SK-N-SH (cell line): Measurements from ENCODE around the gene AKR7A2. TPM values are rescaled to one million over a fixed set of nuclear protein-coding genes. Genes with fewer than 3 reads are reported as not detected.

Experiments
- CTCF ChIA-PET: fragments of 300-600, 350-600 bp; formaldehyde crosslinking; extraction: SDS; loops from one replicate; lab custom pipeline; 2021; lab: Yijun Ruan, JAX
- POLR2A ChIA-PET: fragments of 350-600 bp; sonication (Branson Sonifier 250); formaldehyde crosslinking; extraction: SDS; loops from one replicate; lab custom pipeline; 2020; ENCODE audit warnings: antibody characterized with exemption, inconsistent platforms; lab: Yijun Ruan, JAX
- DNase-seq: peaks from one replicate; pipeline ENCODE4 v3.0.0; 2012
- H2AFZ ChIP-seq: fragments of 200-600 bp; sonication (generic); 2 replicates; pipeline ENCODE4 v1.8.1; 2016; ENCODE audit warnings: antibody characterized with exemption, mild to moderate bottlenecking, low read depth
- H3F3A ChIP-seq: fragments of 200-600 bp; sonication (generic); replicated peaks from 2 replicates; pipeline ENCODE3; 2016; ENCODE audit warnings: antibody characterized with exemption, mild to moderate bottlenecking; ENCODE audit not compliant: insufficient read depth
- H3K27ac ChIP-seq, 2 experiments: fragments of 200-500 bp in 1 of 2; fragments of 200-600 bp in 1 of 2; sonication (Bioruptor generic) in 1 of 2; sonication (generic), shearing (Covaris generic) in 1 of 2; 2 replicates each; pipeline versions ENCODE4 v1.5.1 to v1.6.1; 2014 to 2016; ENCODE audit warnings: low read depth in 2 of 2, inconsistent platforms in 1 of 2, low read length in 1 of 2, mild to moderate bottlenecking in 1 of 2, mixed read lengths in 1 of 2
- H3K27me3 ChIP-seq: fragments of 200-600 bp; sonication (generic), shearing (Covaris generic); 2 replicates; pipeline ENCODE4 v1.6.1; 2016; ENCODE audit warnings: mixed run types; ENCODE audit not compliant: insufficient read depth
- H3K36me3 ChIP-seq, 2 experiments: fragments of 200-500 bp in 1 of 2; fragments of 200-600 bp in 1 of 2; sonication (Bioruptor generic) in 1 of 2; sonication (generic) in 1 of 2; replicated peaks in 1 of 2; 2 replicates each; pipeline versions ENCODE3 to v1.5.1; 2014 to 2016; ENCODE audit warnings: low read length in 1 of 2, mild to moderate bottlenecking in 1 of 2; ENCODE audit not compliant: insufficient read depth in 2 of 2, control insufficient read depth in 1 of 2
- H3K4me1 ChIP-seq, 2 experiments: fragments of 200-500 bp in 1 of 2; fragments of 200-600 bp in 1 of 2; sonication (Bioruptor generic) in 1 of 2; sonication (generic), shearing (Covaris generic) in 1 of 2; 2 replicates each; pipeline versions ENCODE4 v1.5.1 to v1.6.1; 2014 to 2016; ENCODE audit warnings: low read depth in 1 of 2, low read length in 1 of 2, mixed run types in 1 of 2; ENCODE audit not compliant: insufficient read depth in 2 of 2, control insufficient read depth in 1 of 2
- H3K4me2 ChIP-seq: fragments of 200-600 bp; sonication (generic), shearing (Covaris generic); 2 replicates; pipeline ENCODE4 v1.6.1; 2017; ENCODE audit warnings: mixed run types
- H3K4me3 ChIP-seq, 2 experiments: fragments of 200-500 bp in 1 of 2; fragments of 200-600 bp in 1 of 2; sonication (Bioruptor generic) in 1 of 2; sonication (generic), shearing (Covaris generic) in 1 of 2; 2 replicates each; pipeline versions ENCODE4 v1.5.1 to v1.8.1; 2014 to 2016; ENCODE audit warnings: low read depth in 2 of 2, inconsistent platforms in 1 of 2, low read length in 1 of 2, mild to moderate bottlenecking in 1 of 2, mixed read lengths in 1 of 2, moderate library complexity in 1 of 2
- H3K79me2 ChIP-seq: fragments of 200-600 bp; sonication (generic); 2 replicates; pipeline ENCODE4 v1.8.1; 2017; ENCODE audit warnings: mild to moderate bottlenecking; ENCODE audit not compliant: insufficient read depth
- H3K9ac ChIP-seq: fragments of 200-600 bp; sonication (generic); 2 replicates; pipeline ENCODE4 v1.6.1; 2017; ENCODE audit warnings: mixed run types
- H3K9me2 ChIP-seq: fragments of 200-600 bp; sonication (generic); 2 replicates; pipeline ENCODE4 v1.6.1; 2017; ENCODE audit warnings: mixed run types
- H3K9me3 ChIP-seq: fragments of 200-600 bp; sonication (generic); 2 replicates; pipeline ENCODE4 v1.6.1; 2017; ENCODE audit warnings: mixed run types, mild to moderate bottlenecking, moderate library complexity
- H4K20me1 ChIP-seq: fragments of 200-600 bp; sonication (generic); 2 replicates; pipeline ENCODE4 v1.6.1; 2017; ENCODE audit warnings: mild to moderate bottlenecking, mixed run types; ENCODE audit not compliant: insufficient read depth
- MEF2A ChIP-seq: IDR thresholded peaks from 2 replicates; pipeline ENCODE4 v1.4.0; 2012; ENCODE audit warnings: low read depth, borderline replicate concordance
- MXI1 ChIP-seq: IDR thresholded peaks from 2 replicates; pipeline ENCODE4 v1.6.1; 2012; ENCODE audit warnings: mild to moderate bottlenecking, low read depth, low read length, improper control_type of control experiment
- NFIC ChIP-seq: IDR thresholded peaks from 2 replicates; pipeline ENCODE4 v1.4.0; 2012; ENCODE audit warnings: borderline replicate concordance
- NRF1 ChIP-seq: IDR thresholded peaks from 2 replicates; pipeline ENCODE4 v1.6.1; 2012; ENCODE audit warnings: low read depth, mild to moderate bottlenecking, low read length
- RAD21 ChIP-seq: IDR thresholded peaks from 2 replicates; pipeline ENCODE4 v1.6.1; 2012; ENCODE audit warnings: mild to moderate bottlenecking, low read length
- RFX5 ChIP-seq: IDR thresholded peaks from 2 replicates; pipeline ENCODE4 v1.6.1; 2012; ENCODE audit warnings: mild to moderate bottlenecking, improper control_type of control experiment, low read length
- SIN3A ChIP-seq: IDR thresholded peaks from 2 replicates; pipeline ENCODE4 v1.6.1; 2012; ENCODE audit warnings: low read depth, mild to moderate bottlenecking, low read length, moderate library complexity, borderline replicate concordance
- SMC3 ChIP-seq: IDR thresholded peaks from 2 replicates; pipeline ENCODE4 v1.6.1; 2012; ENCODE audit warnings: low read depth, low read length, improper control_type of control experiment
- WGBS: methylation state at CpG from one replicate; pipeline ENCODE4 v1.1.6; 2017; ENCODE audit warnings: low lambda C conversion rate; 5-methylcytosine and 5-hydroxymethylcytosine counted together
- polyA plus RNA-seq, 3 experiments: library from polyadenylated mRNA; depleted of rRNA; stranded (reverse); fragments of >200 nt; gene quantifications; 2 replicates each; pipeline ENCODE4 v1.2.3, GENCODE V29; 2012
- TF ChIP-seq, protein P1 (sequence below): fragments of 150-350 bp; IDR thresholded peaks from 2 replicates; pipeline ENCODE4 v1.6.1; 2017; ENCODE audit warnings: antibody characterized with exemption, low read length, low read depth, borderline replicate concordance
- TF ChIP-seq, protein P2 (sequence below): IDR thresholded peaks from 2 replicates; pipeline ENCODE4 v1.6.1; 2012; ENCODE audit warnings: mild to moderate bottlenecking, low read depth, low read length, moderate library complexity
- TF ChIP-seq, protein P3 (sequence below): fragments of 200-600 bp; sonication (generic); IDR thresholded peaks from 2 replicates; pipeline ENCODE4 v1.6.1; 2017; ENCODE audit warnings: antibody characterized with exemption, mild to moderate bottlenecking, moderate library complexity

The AKR7A2 gene
- polyA plus RNA-seq, 1 of the 3 experiments (the other 2 are of a cell fraction) = 40.7 TPM

DNA sequence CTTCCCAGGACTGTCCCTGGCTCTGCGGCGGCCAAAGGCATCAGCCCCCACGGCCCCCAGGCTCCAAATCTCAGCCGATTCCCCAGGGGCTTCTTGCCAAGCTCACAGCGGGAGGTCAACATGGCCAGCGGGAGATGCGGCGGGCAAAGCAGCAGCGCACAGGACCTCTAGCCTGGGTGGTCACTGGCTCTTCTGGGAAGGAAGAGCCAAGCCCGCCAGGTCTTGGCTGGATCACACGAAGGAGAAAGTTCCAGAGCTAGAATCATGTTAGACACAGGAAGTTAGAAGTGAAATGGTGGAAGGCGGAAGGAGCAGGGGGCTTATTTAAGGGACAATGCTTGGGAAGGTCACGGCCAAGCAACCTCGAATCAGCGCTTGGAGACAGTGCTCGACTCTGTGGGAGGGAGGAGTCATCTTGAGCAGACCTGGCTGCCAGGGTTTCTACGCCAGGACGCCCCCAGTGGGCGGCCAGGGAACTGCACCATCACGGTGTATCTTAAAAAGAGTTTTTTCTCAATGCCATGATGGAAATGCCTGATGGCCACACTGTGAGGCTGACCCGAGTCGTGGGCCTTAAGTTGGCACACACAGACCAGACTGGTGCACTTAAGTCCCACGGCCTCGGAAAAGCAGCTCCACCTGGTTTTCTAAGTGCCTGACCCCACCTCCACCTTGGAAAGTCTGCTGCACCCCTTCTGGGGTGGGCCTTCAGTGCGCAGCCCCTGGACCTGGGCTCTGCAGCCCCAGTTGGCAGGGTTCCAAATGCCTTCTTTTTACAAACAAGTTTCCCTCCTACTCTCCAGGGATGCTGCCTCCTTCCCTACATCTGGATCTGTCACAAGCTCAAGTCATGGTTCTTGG is 29.5 kb upstream of the AKR7A2 start:
- peak; percentile 89 for DNase-seq
- peaks cover 6% of the 10 kb centered on the region; the same call in 1 of the 2 replicates for H3K79me2 ChIP-seq
- peaks cover 0 to 70% of the 10 kb centered on the region in 2 experiments; a peak in 2 of 4 replicates for H3K4me1 ChIP-seq
- H3K4me3 ChIP-seq = no peak overlapping the region; a peak in 1 of 4 replicates
- no peak overlapping the region for H3K4me2 ChIP-seq
- H3F3A ChIP-seq = peaks cover 3% of the 10 kb centered on the region
- H3K9ac ChIP-seq = no peak overlapping the region
- POLR2A ChIA-PET = no interaction called here
- peaks cover 10% of the 10 kb centered on the region; the same call in 1 of the 2 replicates for H4K20me1 ChIP-seq
- no peak overlapping the region for H2AFZ ChIP-seq
- no peaks in the 10 kb centered on the region for H3K27me3 ChIP-seq
- peak overlapping the region in 1 of 2 experiments; percentile 85; a peak in 2 of 4 replicates for H3K27ac ChIP-seq
- no peaks in the 10 kb centered on the region for H3K9me3 ChIP-seq
- H3K36me3 ChIP-seq = peaks cover 6 to 53% of the 10 kb centered on the region in 2 experiments
- no peaks in the 10 kb centered on the region for H3K9me2 ChIP-seq
- TF ChIP-seq SMC3 = peak; percentile 37; the same call in 1 of the 2 replicates
- no peak for TF ChIP-seq RFX5
- TF ChIP-seq SIN3A = no peak
- no peak for TF ChIP-seq MEF2A
- TF ChIP-seq NFIC = peak; percentile 20; the same call in 1 of the 2 replicates
- peak; percentile 57 for TF ChIP-seq RAD21
- TF ChIP-seq NRF1 = no peak
- TF ChIP-seq MXI1 = no peak; the same call in 1 of the 2 replicates
- TF ChIP-seq, protein P1, sequence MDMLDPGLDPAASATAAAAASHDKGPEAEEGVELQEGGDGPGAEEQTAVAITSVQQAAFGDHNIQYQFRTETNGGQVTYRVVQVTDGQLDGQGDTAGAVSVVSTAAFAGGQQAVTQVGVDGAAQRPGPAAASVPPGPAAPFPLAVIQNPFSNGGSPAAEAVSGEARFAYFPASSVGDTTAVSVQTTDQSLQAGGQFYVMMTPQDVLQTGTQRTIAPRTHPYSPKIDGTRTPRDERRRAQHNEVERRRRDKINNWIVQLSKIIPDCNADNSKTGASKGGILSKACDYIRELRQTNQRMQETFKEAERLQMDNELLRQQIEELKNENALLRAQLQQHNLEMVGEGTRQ = no peak
- TF ChIP-seq, protein P2, sequence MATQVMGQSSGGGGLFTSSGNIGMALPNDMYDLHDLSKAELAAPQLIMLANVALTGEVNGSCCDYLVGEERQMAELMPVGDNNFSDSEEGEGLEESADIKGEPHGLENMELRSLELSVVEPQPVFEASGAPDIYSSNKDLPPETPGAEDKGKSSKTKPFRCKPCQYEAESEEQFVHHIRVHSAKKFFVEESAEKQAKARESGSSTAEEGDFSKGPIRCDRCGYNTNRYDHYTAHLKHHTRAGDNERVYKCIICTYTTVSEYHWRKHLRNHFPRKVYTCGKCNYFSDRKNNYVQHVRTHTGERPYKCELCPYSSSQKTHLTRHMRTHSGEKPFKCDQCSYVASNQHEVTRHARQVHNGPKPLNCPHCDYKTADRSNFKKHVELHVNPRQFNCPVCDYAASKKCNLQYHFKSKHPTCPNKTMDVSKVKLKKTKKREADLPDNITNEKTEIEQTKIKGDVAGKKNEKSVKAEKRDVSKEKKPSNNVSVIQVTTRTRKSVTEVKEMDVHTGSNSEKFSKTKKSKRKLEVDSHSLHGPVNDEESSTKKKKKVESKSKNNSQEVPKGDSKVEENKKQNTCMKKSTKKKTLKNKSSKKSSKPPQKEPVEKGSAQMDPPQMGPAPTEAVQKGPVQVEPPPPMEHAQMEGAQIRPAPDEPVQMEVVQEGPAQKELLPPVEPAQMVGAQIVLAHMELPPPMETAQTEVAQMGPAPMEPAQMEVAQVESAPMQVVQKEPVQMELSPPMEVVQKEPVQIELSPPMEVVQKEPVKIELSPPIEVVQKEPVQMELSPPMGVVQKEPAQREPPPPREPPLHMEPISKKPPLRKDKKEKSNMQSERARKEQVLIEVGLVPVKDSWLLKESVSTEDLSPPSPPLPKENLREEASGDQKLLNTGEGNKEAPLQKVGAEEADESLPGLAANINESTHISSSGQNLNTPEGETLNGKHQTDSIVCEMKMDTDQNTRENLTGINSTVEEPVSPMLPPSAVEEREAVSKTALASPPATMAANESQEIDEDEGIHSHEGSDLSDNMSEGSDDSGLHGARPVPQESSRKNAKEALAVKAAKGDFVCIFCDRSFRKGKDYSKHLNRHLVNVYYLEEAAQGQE = no peak
- TF ChIP-seq, protein P3, sequence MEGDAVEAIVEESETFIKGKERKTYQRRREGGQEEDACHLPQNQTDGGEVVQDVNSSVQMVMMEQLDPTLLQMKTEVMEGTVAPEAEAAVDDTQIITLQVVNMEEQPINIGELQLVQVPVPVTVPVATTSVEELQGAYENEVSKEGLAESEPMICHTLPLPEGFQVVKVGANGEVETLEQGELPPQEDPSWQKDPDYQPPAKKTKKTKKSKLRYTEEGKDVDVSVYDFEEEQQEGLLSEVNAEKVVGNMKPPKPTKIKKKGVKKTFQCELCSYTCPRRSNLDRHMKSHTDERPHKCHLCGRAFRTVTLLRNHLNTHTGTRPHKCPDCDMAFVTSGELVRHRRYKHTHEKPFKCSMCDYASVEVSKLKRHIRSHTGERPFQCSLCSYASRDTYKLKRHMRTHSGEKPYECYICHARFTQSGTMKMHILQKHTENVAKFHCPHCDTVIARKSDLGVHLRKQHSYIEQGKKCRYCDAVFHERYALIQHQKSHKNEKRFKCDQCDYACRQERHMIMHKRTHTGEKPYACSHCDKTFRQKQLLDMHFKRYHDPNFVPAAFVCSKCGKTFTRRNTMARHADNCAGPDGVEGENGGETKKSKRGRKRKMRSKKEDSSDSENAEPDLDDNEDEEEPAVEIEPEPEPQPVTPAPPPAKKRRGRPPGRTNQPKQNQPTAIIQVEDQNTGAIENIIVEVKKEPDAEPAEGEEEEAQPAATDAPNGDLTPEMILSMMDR = peak; percentile 87
- CTCF ChIA-PET = interaction anchor here (0.5 to 13.7 kb wide), 34 partner anchors 11 to 655 kb away, joined by 3 to 235 read pairs (median 5); partner anchors contain the start of genes AKR7A2, NBL1 and SLC66A1
- 66% methylated on average over 15 of the region's 25 CpGs for WGBS
